A673 (cell line): Measurements from ENCODE around the gene SSUH2. TPM values are rescaled to one million over a fixed set of nuclear protein-coding genes. Genes with fewer than 3 reads are reported as not detected.

Source experiments
- BruUV-seq: library from RNA; stranded (reverse); fragments of 400-500 nt; replicated peaks from 2 replicates; lab custom pipeline; 2021; lab: Mats Ljungman, UMichigan
- CTCF ChIA-PET: fragments of 300-600 bp; sonication (Branson Sonifier 250); formaldehyde crosslinking; loops from one replicate; lab custom pipeline; 2022; ENCODE audit warnings: antibody characterized with exemption; lab: Charles Lee
- POLR2A ChIA-PET: fragments of 300-600 bp; sonication (Branson Sonifier 250); formaldehyde crosslinking; loops from one replicate; lab custom pipeline; 2022; ENCODE audit warnings: antibody characterized with exemption; ENCODE audit not compliant: low non-redundant PET; lab: Charles Lee
- DNase-seq: peaks from one replicate; pipeline ENCODE4 v3.0.0-alpha.2; 2015; ENCODE audit warnings: low spot score
- H3K27ac ChIP-seq: fragments of 200-600 bp; sonication (generic); 2 replicates; pipeline ENCODE4 v1.5.1; 2016; ENCODE audit warnings: mixed run types, low read depth, mild to moderate bottlenecking, mixed read lengths, antibody characterized with exemption, low read length; ENCODE audit not compliant: poor library complexity, severe bottlenecking
- H3K27me3 ChIP-seq: fragments of 200-600 bp; sonication (generic); replicated peaks from 2 replicates; pipeline ENCODE4 v1.6.1; 2017; ENCODE audit warnings: mixed run types, low read depth, mild to moderate bottlenecking, mixed read lengths, antibody characterized with exemption, low read length; ENCODE audit not compliant: insufficient read depth, poor library complexity
- H3K36me3 ChIP-seq: fragments of 200-600 bp; sonication (generic); 2 replicates; pipeline ENCODE4 v1.6.1; 2016; ENCODE audit warnings: mixed run types, mild to moderate bottlenecking, mixed read lengths, antibody characterized with exemption, low read length; ENCODE audit not compliant: insufficient read depth, poor library complexity, severe bottlenecking
- H3K4me1 ChIP-seq: fragments of 200-600 bp; sonication (generic); 2 replicates; pipeline ENCODE4 v1.6.1; 2017; ENCODE audit warnings: mixed run types, mild to moderate bottlenecking, mixed read lengths, antibody characterized with exemption, low read length; ENCODE audit not compliant: insufficient read depth, poor library complexity, severe bottlenecking
- H3K4me3 ChIP-seq: fragments of 200-600 bp; sonication (generic); 2 replicates; pipeline ENCODE4 v1.5.1; 2016; ENCODE audit warnings: low read depth, mixed run types, mild to moderate bottlenecking, mixed read lengths, low read length; ENCODE audit not compliant: poor library complexity, severe bottlenecking
- H3K9me3 ChIP-seq: fragments of 200-600 bp; sonication (generic); 2 replicates; pipeline ENCODE4 v1.6.1; 2016; ENCODE audit warnings: mixed run types, low read depth, mild to moderate bottlenecking, mixed read lengths, antibody characterized with exemption, low read length; ENCODE audit not compliant: poor library complexity, severe bottlenecking
- EZH2 ChIP-seq: fragments of 200-600 bp; sonication (generic); IDR thresholded peaks from 2 replicates; pipeline ENCODE4 v1.6.1; 2017; ENCODE audit warnings: borderline replicate concordance, low read depth, mild to moderate bottlenecking, mixed read lengths, antibody characterized with exemption, low read length; ENCODE audit not compliant: poor library complexity, severe bottlenecking
- intact Hi-C: fragments of 100-400 bp; cut with micrococcal nuclease; formaldehyde crosslinking; loops from one replicate; pipeline ENCODE4 v1.10.0; 2022; ENCODE audit not compliant: unreplicated experiment
- total RNA-seq: library from RNA; stranded (reverse); gene quantifications from 2 replicates; pipeline ENCODE4 v1.2.3, GENCODE V29; 2021
- TF ChIP-seq, protein P1 (sequence below): fragments of 300-800, 200-600 bp; sonication (generic); conservative IDR thresholded peaks from 2 replicates; pipeline ENCODE4 v1.5.1; 2017; ENCODE audit warnings: low read depth, mild to moderate bottlenecking, antibody characterized with exemption, low read length, moderate library complexity, mixed read lengths

SSUH2 gene
- total RNA-seq, 1 experiment from 2014 or later: 3.6 TPM

DNA sequence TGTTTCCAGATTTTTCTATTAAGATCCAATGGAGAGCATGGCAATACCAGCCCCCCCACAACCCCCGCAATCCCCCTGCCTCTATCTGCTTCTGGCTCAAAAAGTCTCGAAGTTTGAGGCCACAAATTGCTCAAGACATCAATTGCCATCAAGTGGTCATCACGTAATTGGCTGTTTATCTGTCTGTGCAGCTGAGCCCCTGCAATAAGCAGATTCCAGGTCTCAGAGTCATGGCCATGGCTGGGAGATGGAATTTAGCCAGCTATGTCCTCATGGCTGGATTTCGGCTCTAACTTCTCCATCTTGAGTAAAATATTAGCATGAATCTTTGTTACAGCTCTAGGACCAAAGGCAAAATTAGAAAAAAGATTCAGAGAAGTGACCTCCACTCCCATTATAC is 22.7 kb downstream of the SSUH2 start:
- H3K27me3 ChIP-seq: no peaks in the 10 kb centered on the region
- H3K4me3 ChIP-seq: no peak overlapping the region
- ChIA-PET POLR2A (no interaction called here), CTCF (interaction anchor here (0.6 to 1.3 kb wide), 4 partner anchors 11 to 304 kb away, joined by 3 to 12 read pairs (median 4); no protein-coding TSS in a partner anchor)
- DNase-seq: no peak
- H3K4me1 ChIP-seq: no peaks in the 10 kb centered on the region
- H3K9me3 ChIP-seq: no peaks in the 10 kb centered on the region
- intact Hi-C loops: loop anchor here (2.0 to 5.0 kb wide), 2 partner anchors 199 to 310 kb away; no protein-coding TSS in a partner anchor
- H3K36me3 ChIP-seq: no peaks in the 10 kb centered on the region
- TF ChIP-seq, protein P1, sequence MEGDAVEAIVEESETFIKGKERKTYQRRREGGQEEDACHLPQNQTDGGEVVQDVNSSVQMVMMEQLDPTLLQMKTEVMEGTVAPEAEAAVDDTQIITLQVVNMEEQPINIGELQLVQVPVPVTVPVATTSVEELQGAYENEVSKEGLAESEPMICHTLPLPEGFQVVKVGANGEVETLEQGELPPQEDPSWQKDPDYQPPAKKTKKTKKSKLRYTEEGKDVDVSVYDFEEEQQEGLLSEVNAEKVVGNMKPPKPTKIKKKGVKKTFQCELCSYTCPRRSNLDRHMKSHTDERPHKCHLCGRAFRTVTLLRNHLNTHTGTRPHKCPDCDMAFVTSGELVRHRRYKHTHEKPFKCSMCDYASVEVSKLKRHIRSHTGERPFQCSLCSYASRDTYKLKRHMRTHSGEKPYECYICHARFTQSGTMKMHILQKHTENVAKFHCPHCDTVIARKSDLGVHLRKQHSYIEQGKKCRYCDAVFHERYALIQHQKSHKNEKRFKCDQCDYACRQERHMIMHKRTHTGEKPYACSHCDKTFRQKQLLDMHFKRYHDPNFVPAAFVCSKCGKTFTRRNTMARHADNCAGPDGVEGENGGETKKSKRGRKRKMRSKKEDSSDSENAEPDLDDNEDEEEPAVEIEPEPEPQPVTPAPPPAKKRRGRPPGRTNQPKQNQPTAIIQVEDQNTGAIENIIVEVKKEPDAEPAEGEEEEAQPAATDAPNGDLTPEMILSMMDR: no peak
- TF ChIP-seq EZH2: no peak
- no TSS peak for BruUV-seq
- no peak overlapping the region for H3K27ac ChIP-seq

DNA sequence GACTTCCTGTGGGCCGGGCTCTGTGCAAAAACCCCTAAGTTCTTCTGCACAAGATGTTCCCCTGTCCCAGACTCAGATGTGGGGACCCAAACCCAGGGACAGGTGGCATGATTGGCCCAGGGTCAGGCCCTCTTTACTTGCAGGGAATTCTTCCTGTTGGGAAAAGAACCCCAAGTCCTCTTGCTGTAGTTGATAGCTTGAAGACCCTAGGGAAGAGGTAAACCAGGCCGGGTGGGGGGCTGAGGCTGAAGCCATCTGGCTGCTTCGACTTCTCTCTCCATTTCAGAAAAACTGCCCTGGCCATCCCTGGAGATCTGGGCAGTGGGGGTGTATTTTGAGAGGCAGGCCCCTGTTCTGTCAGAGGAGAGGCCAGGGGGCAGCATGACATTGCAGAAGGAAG is 23.5 kb downstream of the SSUH2 start:
- Histone ChIP-seq H3K27ac (no peak overlapping the region), H3K27me3 (no peaks in the 10 kb centered on the region), H3K36me3 (no peaks in the 10 kb centered on the region), H3K9me3 (no peaks in the 10 kb centered on the region), H3K4me1 (no peaks in the 10 kb centered on the region), H3K4me3 (no peak overlapping the region)
- ChIA-PET POLR2A (no interaction called here), CTCF (no interaction called here)
- DNase-seq: no peak
- BruUV-seq: no TSS peak
- intact Hi-C loops: loop anchor here (5.0 kb wide), 1 partner anchor 309 kb away; no protein-coding TSS in a partner anchor
- no peak for TF ChIP-seq EZH2
- TF ChIP-seq, protein P1: no peak

- Histone ChIP-seq H3K9me3 (no peaks in the 10 kb centered on the region), H3K4me1 (no peaks in the 10 kb centered on the region), H3K36me3 (no peaks in the 10 kb centered on the region), H3K27me3 (no peaks in the 10 kb centered on the region), H3K27ac (no peak overlapping the region), H3K4me3 (no peak overlapping the region)
- BruUV-seq: no TSS peak
- ChIA-PET CTCF (no interaction called here), POLR2A (no interaction called here)
- no peak for DNase-seq
- TF ChIP-seq, protein P1: no peak
- no peak for TF ChIP-seq EZH2
- intact Hi-C loops: no loop called here
Measured at GRCh38 chr3:8619548-8619947, 25.1 kb downstream of the SSUH2 start.
